K562 (cell line): Measurements from ENCODE around the gene LMLN. TPM values are rescaled to one million over a fixed set of nuclear protein-coding genes. Genes with fewer than 3 reads are reported as not detected.

Experiments used
- BACH1 ChIP-seq: fragments of 200-800 bp; sonication (Bioruptor generic); IDR thresholded peaks from 2 replicates; pipeline ENCODE4 v1.6.1; 2016; ENCODE audit warnings: missing genetic modification characterization, missing compliant biosample characterization
- BMI1 ChIP-seq: fragments of 150-350 bp; IDR thresholded peaks from 2 replicates; pipeline ENCODE4 v1.6.1; 2014; ENCODE audit warnings: low read length
- ETS1 ChIP-seq: conservative IDR thresholded peaks from 2 replicates; pipeline ENCODE4 v1.6.1; 2011; ENCODE audit warnings: low read depth, mild to moderate bottlenecking, low read length; ENCODE audit not compliant: control insufficient read depth
- FOXA1 ChIP-seq: fragments of 450-650 bp; IDR thresholded peaks from 2 replicates; pipeline ENCODE4 v1.6.1; 2016; ENCODE audit warnings: mild to moderate bottlenecking, borderline replicate concordance
- FOXK1 ChIP-seq: sonication (generic); formaldehyde crosslinking; IDR thresholded peaks from 2 replicates; pipeline ENCODE4 v1.8.0; 2022; ENCODE audit warnings: missing genetic modification reagents, mild to moderate bottlenecking, borderline replicate concordance
- GABPB1 ChIP-seq: sonication (generic); formaldehyde crosslinking; IDR thresholded peaks from 2 replicates; pipeline ENCODE4 v1.8.0; 2022; ENCODE audit warnings: mild to moderate bottlenecking, missing genetic modification reagents
- GTF3C2 ChIP-seq: IDR thresholded peaks from 3 replicates; pipeline ENCODE4 v1.6.1; 2011; ENCODE audit warnings: borderline replicate concordance, mild to moderate bottlenecking, moderate library complexity; ENCODE audit not compliant: insufficient read length; ENCODE audit errors: extremely low read depth
- HDAC3 ChIP-seq: fragments of 450-650 bp; IDR thresholded peaks from 2 replicates; pipeline ENCODE4 v1.6.1; 2018; ENCODE audit warnings: borderline replicate concordance, mild to moderate bottlenecking, moderate library complexity; ENCODE audit not compliant: partially characterized antibody
- HEY1 ChIP-seq: fragments of 250-450 bp; sonication (Bioruptor Pico); IDR thresholded peaks from 2 replicates; pipeline ENCODE4 v1.5.0; 2020; ENCODE audit warnings: mild to moderate bottlenecking, moderate library complexity, borderline replicate concordance
- HSF4 ChIP-seq: fragments of 250-450 bp; sonication (Bioruptor Pico); IDR thresholded peaks from 2 replicates; pipeline ENCODE4 v2.1.2; 2022; ENCODE audit warnings: mild to moderate bottlenecking, moderate library complexity, borderline replicate concordance
- KAT7 ChIP-seq: sonication (generic); formaldehyde crosslinking; IDR thresholded peaks from 2 replicates; pipeline ENCODE4 v1.8.0; 2022; ENCODE audit warnings: missing genetic modification reagents, mild to moderate bottlenecking, borderline replicate concordance
- KLF13 ChIP-seq: fragments of 450-650 bp; IDR thresholded peaks from 2 replicates; pipeline ENCODE4 v1.6.1; 2016; ENCODE audit warnings: missing genetic modification characterization, low read depth, mild to moderate bottlenecking, missing compliant biosample characterization, moderate library complexity, borderline replicate concordance
- MAFK ChIP-seq: IDR thresholded peaks from 2 replicates; pipeline ENCODE4 v1.6.1; 2011; ENCODE audit warnings: low read length, improper control_type of control experiment
- NCOA4 ChIP-seq: fragments of 450-650 bp; IDR thresholded peaks from 2 replicates; pipeline ENCODE4 v1.6.1; 2018; ENCODE audit warnings: mild to moderate bottlenecking; ENCODE audit not compliant: partially characterized antibody
- PML ChIP-seq: IDR thresholded peaks from 2 replicates; pipeline ENCODE4 v1.6.1; 2012; ENCODE audit warnings: low read length, inconsistent platforms
- PREB ChIP-seq: sonication (generic); formaldehyde crosslinking; IDR thresholded peaks from 2 replicates; pipeline ENCODE4 v1.8.1; 2023; ENCODE audit warnings: mild to moderate bottlenecking, missing genetic modification reagents
- ZFP36 ChIP-seq: fragments of 150-350 bp; IDR thresholded peaks from 2 replicates; pipeline ENCODE4 v1.6.1; 2018; ENCODE audit warnings: low read length, low read depth; ENCODE audit not compliant: partially characterized antibody
- ZKSCAN3 ChIP-seq: fragments of 250-450 bp; sonication (Bioruptor Pico); IDR thresholded peaks from 2 replicates; pipeline ENCODE4 v1.4.0; 2020
- ZNF174 ChIP-seq: fragments of 250-450 bp; sonication (Bioruptor Pico); IDR thresholded peaks from 2 replicates; pipeline ENCODE4 v1.4.0; 2020; ENCODE audit warnings: mild to moderate bottlenecking
- ZNF445 ChIP-seq: fragments of 250-450 bp; sonication (Bioruptor Pico); IDR thresholded peaks from 2 replicates; pipeline ENCODE4 v1.4.0; 2020; ENCODE audit warnings: low read depth, mild to moderate bottlenecking, moderate library complexity
- ZNF668 ChIP-seq: fragments of 250-450 bp; sonication (Bioruptor Pico); IDR thresholded peaks from 2 replicates; pipeline ENCODE4 v1.8.0; 2022; ENCODE audit warnings: mild to moderate bottlenecking, inconsistent platforms
- ZNF696 ChIP-seq: fragments of 250-450 bp; sonication (Bioruptor Pico); conservative IDR thresholded peaks from 2 replicates; pipeline ENCODE4 v1.4.0; 2020; ENCODE audit warnings: mild to moderate bottlenecking, moderate library complexity
- polyA plus RNA-seq, 8 experiments: library from polyadenylated mRNA; depleted of rRNA in 4 of 8; stranded (reverse) in 5 of 8; unstranded in 3 of 8; fragments of >200 nt; fragmentation: Nextera tagmentation in 2 of 8; fragmentation: Illumina TruSeq in 1 of 8; extraction: Ambion mirVana in 2 of 8; extraction: Trizol in 1 of 8; gene quantifications; 2 replicates each; pipeline versions ENCODE4 v1.2.1 to v1.2.3, GENCODE V29; 2011 to 2014; ENCODE audit warnings: inconsistent platforms in 1 of 8, missing spikeins in 1 of 8
- total RNA-seq, 7 experiments: library from RNA; depleted of rRNA in 6 of 7; stranded (reverse); fragments of >200 nt in 6 of 7; fragmentation: Illumina TruSeq in 2 of 7; extraction: Trizol in 2 of 7; gene quantifications; 2 replicates each; pipeline versions ENCODE4 v1.2.1 to v1.2.3, GENCODE V29; 2011 to 2021; ENCODE audit warnings: low replicate concordance in 1 of 7

Gene LMLN
- total and polyA plus RNA-seq, 9 of the 15 experiments (the other 6 are each of a cell fraction or from before 2014, with no cell fraction given) = 2.2 to 15.9 (median 6.9) TPM

GRCh38 chr3:197959891-197960693, at the start of gene LMLN (continued):
- TF ChIP-seq GABPB1 (peak; percentile 55), ZNF696 (CRISPR knock-in tag) (no peak), PML (peak; percentile 41), FOXK1 (no peak), GTF3C2 (no peak), PREB (CRISPR knock-in tag) (no peak), ZNF174 (CRISPR knock-in tag) (no peak), BACH1 (no peak), KLF13 (tag) (peak; percentile 80), HSF4 (CRISPR knock-in tag) (no peak), ZKSCAN3 (no peak), FOXA1 (no peak), ZNF668 (CRISPR knock-in tag) (no peak), ZNF445 (CRISPR knock-in tag) (no peak), BMI1 (no peak), HDAC3 (no peak), ETS1 (no peak; the same call in 1 of the 2 replicates), ZFP36 (no peak), KAT7 (peak; percentile 58; the same call in 1 of the 2 replicates), HEY1 (CRISPR knock-in tag) (no peak), MAFK (peak; percentile 38), NCOA4 (no peak)
